Ascending aorta (tissue), 2 donors: Measurements from ENCODE around the gene SLCO2A1. TPM values are rescaled to one million over a fixed set of nuclear protein-coding genes. Genes with fewer than 3 reads are reported as not detected.

Experiments
- DNase-seq, 2 donors: peaks; one replicate each; pipeline ENCODE4 v3.0.0-alpha.2; 2019; ENCODE audit warnings: low spot score in 2 of 2
- H3K27ac ChIP-seq, 2 donors: fragments of 200-600 bp; sonication (generic); one replicate each; pipeline ENCODE4 v1.5.1; 2016 to 2017; ENCODE audit warnings: mild to moderate bottlenecking in 1 of 2
- H3K27me3 ChIP-seq: fragments of 200-600 bp; sonication (generic); one replicate; pipeline ENCODE4 v1.5.1; 2017
- H3K36me3 ChIP-seq, 2 donors: fragments of 200-600 bp; sonication (generic); one replicate each; pipeline ENCODE4 v1.5.1; 2016
- H3K4me1 ChIP-seq, 2 donors: fragments of 200-600 bp; sonication (generic); one replicate each; pipeline ENCODE4 v1.5.1; 2016 to 2017; ENCODE audit warnings: mild to moderate bottlenecking in 1 of 2
- H3K4me3 ChIP-seq, 2 donors: fragments of 200-600 bp; sonication (generic); one replicate each; pipeline ENCODE4 v1.5.1; 2016 to 2017; ENCODE audit warnings: mild to moderate bottlenecking in 1 of 2
- H3K9me3 ChIP-seq, 2 donors: fragments of 200-600 bp; sonication (generic); one replicate each; pipeline ENCODE4 v1.5.1; 2016
- intact Hi-C: fragments of 100-400 bp; cut with DNase I; formaldehyde crosslinking; loops from one replicate; pipeline ENCODE4 v1.15.1; 2023
- total RNA-seq: library from RNA; depleted of rRNA; stranded (reverse); fragments of >200 nt; gene quantifications from one replicate; pipeline ENCODE4 v1.1.0, GENCODE V29; 2016
- TF ChIP-seq, protein P1 (sequence below), 3 experiments: fragments of 200-600 bp in 2 of 3; fragments of 450-650 bp in 1 of 3; sonication (generic) in 2 of 3; IDR thresholded peaks; one replicate each; pipeline ENCODE4 v1.5.1; 2016 to 2019; ENCODE audit warnings: antibody characterized with exemption in 3 of 3, mild to moderate bottlenecking in 1 of 3, moderate library complexity in 1 of 3

SLCO2A1 gene
- total RNA-seq, 1 donor from 2014 or later = 111 TPM

DNA sequence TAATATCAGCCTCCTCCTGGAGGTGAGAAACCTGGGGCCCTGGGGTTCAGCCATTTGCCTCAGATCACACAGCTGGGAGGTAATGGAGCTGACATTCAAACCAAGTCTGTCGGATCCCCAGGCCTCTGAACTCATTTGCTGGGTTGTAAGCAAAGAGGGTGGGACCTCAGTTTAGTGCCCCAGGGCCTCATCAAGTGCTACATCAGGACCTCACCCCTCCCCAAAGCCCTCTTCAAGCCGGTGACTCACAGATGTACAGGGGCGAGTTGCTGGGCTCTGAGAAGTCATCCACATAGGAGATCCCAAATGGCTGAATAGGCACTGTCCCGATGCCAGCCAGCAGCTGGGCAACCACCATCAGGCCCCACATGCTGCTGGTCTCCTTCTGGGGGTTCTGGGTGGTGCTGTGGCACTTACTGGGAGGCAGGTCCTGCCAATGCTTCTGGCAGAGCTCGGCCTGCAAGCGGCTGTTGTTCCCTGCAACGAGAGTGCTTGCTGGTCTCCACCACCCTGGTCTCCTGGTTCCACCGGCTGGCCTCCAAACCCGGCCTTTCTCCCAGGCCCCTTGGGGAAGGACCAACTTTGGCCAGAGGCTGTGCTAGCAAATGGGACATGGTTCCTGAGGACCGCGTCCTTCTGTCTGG lies 74.9 kb downstream of the SLCO2A1 start:
- Histone ChIP-seq H3K27ac (no peak overlapping the region), H3K4me3 (no peak overlapping the region), H3K36me3 (no peaks in the 10 kb centered on the region), H3K27me3 (no peaks in the 10 kb centered on the region), H3K9me3 (no peaks in the 10 kb centered on the region), H3K4me1 (no peaks in the 10 kb centered on the region)
- intact Hi-C loops = no loop called here
- no peak for DNase-seq
- TF ChIP-seq, protein P1, sequence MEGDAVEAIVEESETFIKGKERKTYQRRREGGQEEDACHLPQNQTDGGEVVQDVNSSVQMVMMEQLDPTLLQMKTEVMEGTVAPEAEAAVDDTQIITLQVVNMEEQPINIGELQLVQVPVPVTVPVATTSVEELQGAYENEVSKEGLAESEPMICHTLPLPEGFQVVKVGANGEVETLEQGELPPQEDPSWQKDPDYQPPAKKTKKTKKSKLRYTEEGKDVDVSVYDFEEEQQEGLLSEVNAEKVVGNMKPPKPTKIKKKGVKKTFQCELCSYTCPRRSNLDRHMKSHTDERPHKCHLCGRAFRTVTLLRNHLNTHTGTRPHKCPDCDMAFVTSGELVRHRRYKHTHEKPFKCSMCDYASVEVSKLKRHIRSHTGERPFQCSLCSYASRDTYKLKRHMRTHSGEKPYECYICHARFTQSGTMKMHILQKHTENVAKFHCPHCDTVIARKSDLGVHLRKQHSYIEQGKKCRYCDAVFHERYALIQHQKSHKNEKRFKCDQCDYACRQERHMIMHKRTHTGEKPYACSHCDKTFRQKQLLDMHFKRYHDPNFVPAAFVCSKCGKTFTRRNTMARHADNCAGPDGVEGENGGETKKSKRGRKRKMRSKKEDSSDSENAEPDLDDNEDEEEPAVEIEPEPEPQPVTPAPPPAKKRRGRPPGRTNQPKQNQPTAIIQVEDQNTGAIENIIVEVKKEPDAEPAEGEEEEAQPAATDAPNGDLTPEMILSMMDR (IDR thresholded peaks at IDR 0.05) = no peak

DNA sequence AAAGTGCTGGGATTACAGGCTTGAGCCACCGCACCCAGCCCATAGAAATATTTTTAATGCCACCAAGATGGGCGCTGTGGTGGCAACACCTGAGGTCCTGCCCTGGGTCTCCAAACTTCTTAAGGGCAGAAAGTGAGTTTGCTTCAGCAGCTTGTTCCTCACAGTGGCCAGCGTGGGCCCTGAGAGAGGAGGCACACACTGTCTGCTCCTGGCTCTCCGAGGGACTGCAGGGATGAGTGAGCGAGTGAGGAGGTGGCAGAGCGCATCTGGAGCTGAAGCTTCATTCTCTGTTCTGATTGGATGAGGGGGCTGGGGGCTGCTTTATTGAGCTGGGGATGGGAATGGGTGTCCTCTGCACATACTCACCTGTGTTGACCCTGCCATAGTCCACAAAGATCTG lies 76.4 kb downstream of the SLCO2A1 start:
- H3K9me3 ChIP-seq = no peaks in the 10 kb centered on the region
- no peak overlapping the region for H3K4me3 ChIP-seq
- no peaks in the 10 kb centered on the region for H3K4me1 ChIP-seq
- TF ChIP-seq, protein P1 (IDR thresholded peaks at IDR 0.05) = no peak
- H3K36me3 ChIP-seq = no peaks in the 10 kb centered on the region
- no peaks in the 10 kb centered on the region for H3K27me3 ChIP-seq
- no peak overlapping the region for H3K27ac ChIP-seq
- no peak for DNase-seq
- intact Hi-C loops = no loop called here

DNA sequence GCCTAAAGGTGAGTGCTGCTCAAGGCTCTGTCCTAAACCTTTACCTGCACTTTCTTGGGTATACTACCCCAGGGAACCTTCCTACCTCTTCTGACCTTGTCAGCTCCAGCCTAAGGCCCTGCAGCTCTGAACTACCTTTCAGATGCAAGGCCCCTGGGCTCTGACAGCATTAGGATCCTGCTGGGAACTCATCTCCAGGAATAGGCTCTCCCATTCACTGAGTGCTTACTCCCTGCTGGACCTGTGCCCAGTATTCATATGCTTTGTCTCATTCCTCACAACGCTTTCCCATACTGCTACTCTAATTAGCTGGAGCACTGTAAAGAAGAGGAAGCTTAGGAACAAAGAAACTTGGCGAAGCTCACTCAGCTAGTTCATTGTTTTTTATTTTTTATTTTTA lies 80.3 kb downstream of the SLCO2A1 start:
- TF ChIP-seq, protein P1 (IDR thresholded peaks at IDR 0.05) = no peak
- no peak for DNase-seq
- Histone ChIP-seq H3K4me1 (peaks cover 0 to 7% of the 10 kb centered on the region in 2 donors), H3K27ac (no peak overlapping the region), H3K9me3 (no peaks in the 10 kb centered on the region), H3K4me3 (no peak overlapping the region), H3K27me3 (no peaks in the 10 kb centered on the region), H3K36me3 (no peaks in the 10 kb centered on the region)
- intact Hi-C loops = no loop called here

DNA sequence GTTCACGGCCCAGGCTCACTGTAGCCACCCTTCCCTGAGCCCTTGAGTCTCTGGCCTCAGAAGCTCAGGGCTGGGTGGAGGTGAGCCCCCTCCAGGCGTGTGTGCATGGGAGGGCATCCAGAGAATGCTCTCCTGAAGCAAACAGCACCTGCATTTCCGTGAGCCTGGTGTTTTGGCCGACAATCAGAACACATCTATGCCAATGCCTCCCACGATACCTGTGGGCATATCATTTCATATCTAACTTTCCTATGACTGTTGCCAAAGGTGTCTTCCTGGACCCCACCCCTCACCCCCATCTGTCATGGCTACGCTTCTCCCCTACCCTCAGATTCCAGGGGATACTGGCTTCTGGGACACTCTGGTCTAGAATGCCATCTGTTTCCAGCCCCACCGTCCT lies 80.7 kb downstream of the SLCO2A1 start:
- H3K27ac ChIP-seq = no peak overlapping the region
- intact Hi-C loops = no loop called here

DNA sequence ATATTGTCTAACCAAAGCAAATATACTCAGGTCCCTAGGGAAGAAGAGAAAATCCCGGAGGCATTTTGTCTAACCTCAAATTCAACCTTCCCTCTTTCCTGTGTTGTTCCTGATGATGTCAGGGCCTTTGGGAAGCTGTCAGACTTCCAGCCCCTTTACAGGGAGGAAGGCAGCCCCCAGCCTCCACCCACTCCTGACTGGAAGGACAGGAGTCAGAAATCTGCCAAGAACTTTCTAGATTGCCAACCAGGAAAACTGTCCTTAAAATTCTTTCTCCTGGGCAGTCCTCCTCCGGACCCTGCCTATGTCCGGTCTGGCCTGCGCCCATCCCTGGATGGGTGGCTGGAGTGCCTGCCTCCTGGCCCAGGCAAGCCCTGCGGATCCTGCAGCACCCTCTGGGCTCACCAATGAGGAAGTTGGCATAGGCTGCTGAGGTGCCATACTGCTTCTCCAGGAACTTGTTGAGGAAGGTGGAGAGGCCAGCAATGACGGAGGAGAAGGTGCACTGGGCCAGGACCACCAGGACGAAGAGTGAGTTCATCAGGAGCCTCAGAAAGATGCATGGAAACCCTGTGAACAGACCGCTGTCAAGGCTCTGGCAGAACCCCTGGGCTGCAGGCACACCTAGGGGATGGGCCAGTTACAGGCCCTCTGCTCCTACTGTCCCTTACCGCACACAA lies 81.5 kb downstream of the SLCO2A1 start:
- no peak for DNase-seq
- H3K4me3 ChIP-seq = no peak overlapping the region
- H3K4me1 ChIP-seq = peaks cover 0 to 17% of the 10 kb centered on the region in 2 donors
- TF ChIP-seq, protein P1 (IDR thresholded peaks at IDR 0.05) = no peak
- no peak overlapping the region for H3K27ac ChIP-seq
- H3K9me3 ChIP-seq = no peaks in the 10 kb centered on the region
- no peaks in the 10 kb centered on the region for H3K27me3 ChIP-seq
- no peaks in the 10 kb centered on the region for H3K36me3 ChIP-seq
- intact Hi-C loops = no loop called here

More for the DNA sequence above, 80.7 kb downstream of the SLCO2A1 start:
- peaks cover 0 to 11% of the 10 kb centered on the region in 2 donors for H3K4me1 ChIP-seq
- H3K9me3 ChIP-seq = no peaks in the 10 kb centered on the region
- TF ChIP-seq, protein P1 (IDR thresholded peaks at IDR 0.05) = no peak
- DNase-seq = no peak
- H3K36me3 ChIP-seq = no peaks in the 10 kb centered on the region
- H3K27me3 ChIP-seq = no peaks in the 10 kb centered on the region
- no peak overlapping the region for H3K4me3 ChIP-seq
